Gastrocnemius medialis (tissue), 4 donors: ENCODE results near the gene ZNF620.

Experiments
- CTCF ChIP-seq, 5 experiments: fragments of 450-650 bp in 3 of 5; fragments of 200-600 bp in 2 of 5; sonication (generic) in 2 of 5; IDR thresholded peaks in 4 of 5; conservative IDR thresholded peaks in 1 of 5; 1 replicate in 4 of 5; 2 replicates in 1 of 5; pipeline ENCODE4 v1.5.1; 2016 to 2019; ENCODE audit warnings: antibody characterized with exemption in 5 of 5, mild to moderate bottlenecking in 3 of 5, moderate library complexity in 3 of 5
- POLR2A ChIP-seq, 2 donors: fragments of 450-650 bp; IDR thresholded peaks; one replicate each; pipeline ENCODE4 v1.6.1; 2017; ENCODE audit warnings: antibody characterized with exemption in 2 of 2, mild to moderate bottlenecking in 2 of 2, moderate library complexity in 2 of 2

- TF ChIP-seq CTCF (IDR thresholded peaks at IDR 0.05 in 4 of 5, conservative IDR thresholded peaks at IDR 0.05 in 1 of 5) (no peak), POLR2A (IDR thresholded peaks at IDR 0.05) (no peak)
Observed at GRCh38 chr3:40470701-40471100, 35.1 kb upstream of the ZNF620 start.
